A549 (cell line): ENCODE results near the gene B3GNT5. TPM values are rescaled to one million over a fixed set of nuclear protein-coding genes. Genes with fewer than 3 reads are reported as not detected.
A peak's percentile ranks its signal among the peaks of the same experiment; 100 is the strongest.

Source experiments
- ATAC-seq, 2 experiments: fragments of 200-7000 bp in 1 of 2; fragments of >200 bp in 1 of 2; cut with Nextera tagmentation in 1 of 2; cut with Tn5 transposase in 1 of 2; 3 replicates each; pipeline versions ENCODE4 v1.8.0 to v1.9.1; 2018 to 2020; ENCODE audit warnings: mild to moderate bottlenecking in 1 of 2, moderate library complexity in 1 of 2
- CTCF ChIA-PET: fragments of 300-600 bp; sonication (Branson Sonifier 250); formaldehyde crosslinking; extraction: SDS; loops from one replicate; lab custom pipeline; 2021; ENCODE audit warnings: antibody characterized with exemption, inconsistent platforms; lab: Yijun Ruan, JAX
- POLR2A ChIA-PET: fragments of 350-600 bp; formaldehyde crosslinking; extraction: SDS; loops from one replicate; lab custom pipeline; 2021; ENCODE audit warnings: antibody characterized with exemption, inconsistent platforms; lab: Yijun Ruan, JAX
- DNase-seq, 2 experiments: peaks; one replicate each; pipeline versions ENCODE4 v3.0.0 to v3.0.0-alpha.2; 2011 to 2016; ENCODE audit warnings: low read depth in 1 of 2, low spot score in 1 of 2
- FAIRE-seq: peaks from 2 replicates; lab custom pipeline; 2011; peaks lifted over from hg19 to GRCh38; lab: Jason Lieb, UNC
- H3K27ac ChIP-seq, 2 experiments: fragments of >200 bp; sonication (Bioruptor Twin); formaldehyde crosslinking; 3 replicates each; pipeline ENCODE4 v1.5.1; 2016 to 2017
- H3K4me1 ChIP-seq: fragments of >200 bp; sonication (Bioruptor Twin); formaldehyde crosslinking; 3 replicates; pipeline ENCODE4 v1.6.1; 2016
- H3K4me2 ChIP-seq: fragments of >200 bp; sonication (Bioruptor Twin); formaldehyde crosslinking; 3 replicates; pipeline ENCODE4 v1.6.1; 2016
- H3K4me3 ChIP-seq: fragments of >200 bp; sonication (Bioruptor Twin); formaldehyde crosslinking; 3 replicates; pipeline ENCODE4 v1.5.1; 2016
- H3K9me3 ChIP-seq: fragments of >200 bp; sonication (Bioruptor Twin); formaldehyde crosslinking; 3 replicates; pipeline ENCODE4 v1.6.1; 2016
- BCL3 ChIP-seq: fragments of >200 bp; sonication (Bioruptor Twin); formaldehyde crosslinking; IDR thresholded peaks from 3 replicates; pipeline ENCODE4 v1.6.1; 2016
- CBX8 ChIP-seq: fragments of 200-600 bp; sonication (generic); IDR thresholded peaks from 2 replicates; pipeline ENCODE4 v1.6.1; 2016
- CHD4 ChIP-seq: fragments of 200-600 bp; sonication (generic); IDR thresholded peaks from 2 replicates; pipeline ENCODE4 v1.6.1; 2016; ENCODE audit warnings: antibody characterized with exemption, mild to moderate bottlenecking, borderline replicate concordance
- EP300 ChIP-seq, 2 experiments: fragments of >200 bp; sonication (Bioruptor Twin); formaldehyde crosslinking; IDR thresholded peaks; 2 replicates in 1 of 2; 3 replicates in 1 of 2; pipeline ENCODE4 v1.6.1; 2016 to 2017
- FOSB ChIP-seq: fragments of 250-450 bp; sonication (Bioruptor Pico); IDR thresholded peaks from 2 replicates; pipeline ENCODE4 v1.5.0; 2020; ENCODE audit warnings: mild to moderate bottlenecking, moderate library complexity
- HOXB13 ChIP-seq: fragments of 250-450 bp; sonication (Bioruptor Pico); IDR thresholded peaks from 2 replicates; pipeline ENCODE4 v1.5.0; 2020; ENCODE audit warnings: low read depth, mild to moderate bottlenecking, moderate library complexity
- JUN ChIP-seq, 2 experiments: fragments of >200 bp; sonication (Bioruptor Twin); formaldehyde crosslinking; IDR thresholded peaks; 2 replicates in 1 of 2; 3 replicates in 1 of 2; pipeline ENCODE4 v1.6.1; 2016 to 2017
- JUNB ChIP-seq: fragments of >200 bp; sonication (Bioruptor Twin); formaldehyde crosslinking; IDR thresholded peaks from 2 replicates; pipeline ENCODE4 v1.6.1; 2016
- KDM1A ChIP-seq: fragments of 200-600 bp; sonication (generic); IDR thresholded peaks from 2 replicates; pipeline ENCODE4 v1.6.1; 2016; ENCODE audit warnings: low read depth, mild to moderate bottlenecking
- MAFK ChIP-seq: fragments of 450-650 bp; IDR thresholded peaks from 2 replicates; pipeline ENCODE4 v1.6.1; 2014; ENCODE audit not compliant: partially characterized antibody
- MAX ChIP-seq: IDR thresholded peaks from 2 replicates; pipeline ENCODE4 v1.6.1; 2012
- NPAS2 ChIP-seq: fragments of 250-450 bp; sonication (Bioruptor Pico); IDR thresholded peaks from 2 replicates; pipeline ENCODE4 v1.8.0; 2022; ENCODE audit warnings: mild to moderate bottlenecking, moderate library complexity, borderline replicate concordance
- PBX3 ChIP-seq: IDR thresholded peaks from 2 replicates; pipeline ENCODE4 v1.6.1; 2012
- PHF8 ChIP-seq: fragments of 200-600 bp; sonication (generic); IDR thresholded peaks from 2 replicates; pipeline ENCODE4 v1.6.1; 2016; ENCODE audit warnings: low read depth, mild to moderate bottlenecking, antibody characterized with exemption, moderate library complexity, borderline replicate concordance
- POLR2A ChIP-seq: IDR thresholded peaks from 2 replicates; pipeline ENCODE4 v1.6.1; 2012; ENCODE audit warnings: mild to moderate bottlenecking, low read length
- RCOR1 ChIP-seq: fragments of 150-350 bp; IDR thresholded peaks from 2 replicates; pipeline ENCODE4 v1.6.1; 2014; ENCODE audit warnings: antibody characterized with exemption, low read length, low read depth
- RNF2 ChIP-seq: fragments of 200-600 bp; sonication (generic); IDR thresholded peaks from 2 replicates; pipeline ENCODE4 v1.6.1; 2016; ENCODE audit warnings: low read depth, mild to moderate bottlenecking, antibody characterized with exemption, moderate library complexity, borderline replicate concordance
- SMC3 ChIP-seq: fragments of >200 bp; sonication (Bioruptor Twin); formaldehyde crosslinking; IDR thresholded peaks from 3 replicates; pipeline ENCODE4 v1.6.1; 2018; ENCODE audit warnings: inconsistent platforms
- TFCP2L1 ChIP-seq: fragments of 250-450 bp; sonication (Bioruptor Pico); IDR thresholded peaks from 2 replicates; pipeline ENCODE4 v1.5.0; 2021; ENCODE audit warnings: mild to moderate bottlenecking
- ZSCAN20 ChIP-seq: fragments of 250-450 bp; sonication (Bioruptor Pico); IDR thresholded peaks from 2 replicates; pipeline ENCODE4 v1.8.0; 2022; ENCODE audit warnings: mild to moderate bottlenecking, moderate library complexity
- WGBS: methylation state at CpG from one replicate; pipeline ENCODE4 v1.1.6; 2017; ENCODE audit errors: missing lambda C conversion rate; 5-methylcytosine and 5-hydroxymethylcytosine counted together
- polyA plus RNA-seq, 4 experiments: library from polyadenylated mRNA; depleted of rRNA in 3 of 4; stranded (reverse); fragments of >200 nt; fragmentation: RNase III in 1 of 4; extraction: RNeasy Plus Mini Kit Qiagen cat#74134 plus additional on column Dnase treatment in 1 of 4; gene quantifications; 2 replicates in 3 of 4; 3 replicates in 1 of 4; pipeline ENCODE4 v1.2.3, GENCODE V29; 2011 to 2017
- TF ChIP-seq, protein P1 (sequence below): fragments of 450-650 bp; IDR thresholded peaks from 2 replicates; pipeline ENCODE4 v1.6.1; 2014; ENCODE audit warnings: antibody characterized with exemption
- TF ChIP-seq, protein P2 (sequence below): fragments of 250-450 bp; sonication (Bioruptor Pico); IDR thresholded peaks from 2 replicates; pipeline ENCODE4 v1.5.0; 2020; ENCODE audit warnings: low read depth, mild to moderate bottlenecking, moderate library complexity
- TF ChIP-seq, protein P3 (sequence below): fragments of >200 bp; sonication (Bioruptor Twin); formaldehyde crosslinking; IDR thresholded peaks from 3 replicates; pipeline ENCODE4 v1.5.1; 2016

Gene B3GNT5
- polyA plus RNA-seq, 2 of the 4 experiments (the other 2 are of a cell fraction) = 4.7 to 11.7 TPM

GRCh38 chr3:183249006-183249718 is 3.9 kb upstream of the B3GNT5 start:
- POLR2A ChIA-PET = no interaction called here
- H3K9me3 ChIP-seq = no peaks in the 10 kb centered on the region
- H3K4me1 ChIP-seq = peaks cover 10% of the 10 kb centered on the region; the same call in 2 of the 3 replicates
- ATAC-seq = no peak
- DNase-seq = no peak
- 85% methylated on average over 6 of the region's 6 CpGs for WGBS
- CTCF ChIA-PET = interaction anchor here (1.0 to 1.9 kb wide), 3 partner anchors 21 to 133 kb away, joined by 3 to 5 read pairs (median 4); no protein-coding TSS in a partner anchor
- no peak for FAIRE-seq
- no peak overlapping the region for H3K4me2 ChIP-seq
- no peak overlapping the region for H3K27ac ChIP-seq
- no peak overlapping the region for H3K4me3 ChIP-seq
- TF ChIP-seq NPAS2 (CRISPR knock-in tag) (no peak), POLR2A (no peak), RCOR1 (no peak), HOXB13 (no peak), JUN (IDR thresholded peaks at IDR 0.05) (no peak)

DNA sequence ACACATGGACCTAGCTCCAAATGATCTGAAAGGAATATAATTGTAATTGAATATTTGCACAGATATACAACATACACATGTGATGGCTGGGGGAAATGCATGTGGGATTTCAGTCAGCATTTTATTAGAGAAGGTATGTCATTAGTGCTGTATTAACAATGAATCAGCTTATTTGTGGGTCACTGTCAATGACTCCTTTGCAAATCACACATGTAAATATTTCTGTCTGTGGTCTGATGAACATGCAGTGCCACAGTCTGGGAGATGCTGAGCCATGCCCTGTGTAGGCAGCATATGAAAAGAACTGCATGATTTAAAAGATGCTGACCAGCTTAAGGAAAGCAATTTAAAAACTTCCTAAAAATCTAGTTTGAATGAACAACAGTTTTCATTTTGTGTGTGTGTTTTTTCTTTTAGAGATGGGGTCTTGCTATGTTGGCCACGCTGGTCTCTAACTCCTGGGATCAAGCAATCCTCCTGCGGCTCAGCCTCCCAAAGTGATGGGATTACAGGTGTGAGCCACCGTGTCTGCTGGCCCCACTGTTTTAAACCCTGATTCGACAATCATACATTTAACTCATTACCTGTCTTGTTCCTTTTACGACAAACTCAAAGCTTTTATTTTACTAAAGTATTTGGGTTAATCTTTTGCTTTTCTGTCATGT is 803 bp upstream of the B3GNT5 start:
- Histone ChIP-seq H3K27ac (peak overlapping the region in 1 of 2 experiments; percentile 79; a peak in 1 of 6 replicates), H3K4me1 (peaks cover 8% of the 10 kb centered on the region; the same call in 2 of the 3 replicates)
- POLR2A ChIA-PET = no interaction called here
- no peak for FAIRE-seq
- 95% methylated on average over 5 of the region's 5 CpGs for WGBS
- peak; percentile 53 for TF ChIP-seq MAFK
- TF ChIP-seq FOSB (CRISPR knock-in tag) = no peak
- TF ChIP-seq, all 56 proteins: peak for 1
- ATAC-seq = no peak
- peak overlapping the region; percentile 70; the same call in 2 of the 3 replicates for H3K4me3 ChIP-seq
- CTCF ChIA-PET = interaction anchor here (0.8 to 4.7 kb wide), 6 partner anchors 67 to 134 kb away, joined by 3 to 34 read pairs (median 4); no protein-coding TSS in a partner anchor
- H3K9me3 ChIP-seq = no peaks in the 10 kb centered on the region
- no peak for DNase-seq
- H3K4me2 ChIP-seq = peak overlapping the region; percentile 94

GRCh38 chr3:183253528-183254486 is 754 bp downstream of the B3GNT5 start:
- CTCF ChIA-PET = interaction anchor here (0.7 to 4.7 kb wide), 7 partner anchors 10 to 132 kb away, joined by 3 to 34 read pairs (median 4); no protein-coding TSS in a partner anchor
- no peaks in the 10 kb centered on the region for H3K9me3 ChIP-seq
- DNase-seq (peak in 1 of 2 experiments; percentile 37), FAIRE-seq (no peak), ATAC-seq (peak; percentile 76 to 82)
- peaks cover 6% of the 10 kb centered on the region; the same call in 1 of the 3 replicates for H3K4me1 ChIP-seq
- 3% methylated on average over 17 of the region's 111 CpGs for WGBS
- POLR2A ChIA-PET = interaction anchor here (0.6 to 2.8 kb wide), 6 partner anchors 12 to 129 kb away, joined by 3 to 12 read pairs (median 4); no protein-coding TSS in a partner anchor
- H3K4me2 ChIP-seq = peak overlapping the region; percentile 94
- H3K4me3 ChIP-seq = peak overlapping the region; percentile 70
- H3K27ac ChIP-seq = peak overlapping the region; percentile 79 to 90
- TF ChIP-seq BCL3 (no peak), CHD4 (no peak), EP300 (IDR thresholded peaks at IDR 0.05) (no peak), JUN (IDR thresholded peaks at IDR 0.05) (no peak), RCOR1 (no peak), TFCP2L1 (CRISPR knock-in tag) (no peak), KDM1A (no peak), SMC3 (peak; percentile 59), JUNB (no peak), ZSCAN20 (CRISPR knock-in tag) (no peak), CBX8 (no peak), PBX3 (no peak), MAX (0 out of 2 replicates have a peak, but pooled peaks have one; percentile 33), PHF8 (peak; percentile 26; the same call in 1 of the 2 replicates), RNF2 (no peak)
- TF ChIP-seq, protein P1, sequence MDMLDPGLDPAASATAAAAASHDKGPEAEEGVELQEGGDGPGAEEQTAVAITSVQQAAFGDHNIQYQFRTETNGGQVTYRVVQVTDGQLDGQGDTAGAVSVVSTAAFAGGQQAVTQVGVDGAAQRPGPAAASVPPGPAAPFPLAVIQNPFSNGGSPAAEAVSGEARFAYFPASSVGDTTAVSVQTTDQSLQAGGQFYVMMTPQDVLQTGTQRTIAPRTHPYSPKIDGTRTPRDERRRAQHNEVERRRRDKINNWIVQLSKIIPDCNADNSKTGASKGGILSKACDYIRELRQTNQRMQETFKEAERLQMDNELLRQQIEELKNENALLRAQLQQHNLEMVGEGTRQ = no peak
- TF ChIP-seq, protein P2, sequence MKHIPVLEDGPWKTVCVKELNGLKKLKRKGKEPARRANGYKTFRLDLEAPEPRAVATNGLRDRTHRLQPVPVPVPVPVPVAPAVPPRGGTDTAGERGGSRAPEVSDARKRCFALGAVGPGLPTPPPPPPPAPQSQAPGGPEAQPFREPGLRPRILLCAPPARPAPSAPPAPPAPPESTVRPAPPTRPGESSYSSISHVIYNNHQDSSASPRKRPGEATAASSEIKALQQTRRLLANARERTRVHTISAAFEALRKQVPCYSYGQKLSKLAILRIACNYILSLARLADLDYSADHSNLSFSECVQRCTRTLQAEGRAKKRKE (CRISPR knock-in tag) = no peak
- TF ChIP-seq, protein P3, sequence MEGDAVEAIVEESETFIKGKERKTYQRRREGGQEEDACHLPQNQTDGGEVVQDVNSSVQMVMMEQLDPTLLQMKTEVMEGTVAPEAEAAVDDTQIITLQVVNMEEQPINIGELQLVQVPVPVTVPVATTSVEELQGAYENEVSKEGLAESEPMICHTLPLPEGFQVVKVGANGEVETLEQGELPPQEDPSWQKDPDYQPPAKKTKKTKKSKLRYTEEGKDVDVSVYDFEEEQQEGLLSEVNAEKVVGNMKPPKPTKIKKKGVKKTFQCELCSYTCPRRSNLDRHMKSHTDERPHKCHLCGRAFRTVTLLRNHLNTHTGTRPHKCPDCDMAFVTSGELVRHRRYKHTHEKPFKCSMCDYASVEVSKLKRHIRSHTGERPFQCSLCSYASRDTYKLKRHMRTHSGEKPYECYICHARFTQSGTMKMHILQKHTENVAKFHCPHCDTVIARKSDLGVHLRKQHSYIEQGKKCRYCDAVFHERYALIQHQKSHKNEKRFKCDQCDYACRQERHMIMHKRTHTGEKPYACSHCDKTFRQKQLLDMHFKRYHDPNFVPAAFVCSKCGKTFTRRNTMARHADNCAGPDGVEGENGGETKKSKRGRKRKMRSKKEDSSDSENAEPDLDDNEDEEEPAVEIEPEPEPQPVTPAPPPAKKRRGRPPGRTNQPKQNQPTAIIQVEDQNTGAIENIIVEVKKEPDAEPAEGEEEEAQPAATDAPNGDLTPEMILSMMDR = peak; percentile 45; the same call in 2 of the 3 replicates
